ENCODE results near the gene ERLEC1.

- no peak for TF ChIP-seq CTCF (IDR thresholded peaks at IDR 0.05)
- no peak for TF ChIP-seq POLR2A (IDR thresholded peaks at IDR 0.05)
- TF ChIP-seq POLR2AphosphoS5 (IDR thresholded peaks at IDR 0.05), result no peak
These were observed 35.0 kb downstream of the ERLEC1 start for GRCh38 chr2:53821810-53822209.

Measured in prostate gland (tissue), 2 donors.